ENCODE data around the gene MCM6.
A peak's percentile ranks its signal among the peaks of the same experiment; 100 is the strongest.

MCM6 gene

DNA sequence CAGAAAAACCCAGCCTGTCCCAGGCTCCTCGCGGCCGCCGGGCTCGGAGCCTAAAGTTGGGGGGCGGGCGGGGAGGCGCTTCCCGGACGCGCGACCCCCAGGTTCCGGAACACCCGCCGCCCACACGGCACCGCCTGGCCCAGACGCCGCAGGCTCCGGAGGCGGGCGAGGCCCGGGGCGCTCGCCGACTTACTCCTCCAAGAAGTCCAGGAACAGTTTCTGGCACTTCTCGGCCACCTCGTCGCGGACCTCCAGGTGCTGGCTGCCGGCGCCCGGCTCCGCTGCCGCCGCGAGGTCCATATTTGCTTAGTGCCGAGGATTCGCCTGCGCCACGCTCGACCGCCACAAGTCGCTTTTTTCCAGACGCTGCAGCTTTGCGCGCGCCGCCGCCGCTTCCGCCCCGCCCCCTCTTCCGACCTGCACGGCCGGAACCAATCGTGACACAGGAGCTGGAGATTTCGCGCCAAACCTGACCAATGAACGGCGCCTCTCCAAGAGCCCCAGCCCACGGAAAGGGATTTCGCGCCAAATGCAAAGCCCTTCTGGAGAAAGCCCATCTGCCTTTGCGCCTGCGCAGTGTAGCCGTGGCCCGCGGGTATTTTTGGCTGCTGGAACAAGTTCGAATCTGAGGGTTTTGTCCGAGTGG lies at the start of gene MCM6:
Gene MCM6 (minus strand): TSS at position 378 of the 646 bp plus-strand sequence. CDS start 78 bp downstream, at position 300.
- H3K4me3 ChIP-seq (ENCODE audit: low read length) = peak within 1 kb of the TSS; percentile 92
- no peak within 1 kb of the TSS for H3K27ac ChIP-seq (ENCODE audit: low read length)
- no peaks in the 10 kb centered on the region for H3K4me1 ChIP-seq (ENCODE audit: control insufficient read depth, insufficient read depth, low read length)
- peak; percentile 99 for DNase-seq (ENCODE audit: low read depth, low spot score)
- H3K9me3 ChIP-seq (ENCODE audit: control insufficient read depth, insufficient read depth, low read length) = no peaks in the 10 kb centered on the region
- no CpG with 5 or more reads among the region's 71 CpGs for WGBS (ENCODE audit: insufficient coverage, insufficient read length)
- peaks cover 6% of the 10 kb centered on the region; the same call in 1 of the 2 replicates for H3K36me3 ChIP-seq (ENCODE audit: control insufficient read depth, insufficient read depth, low read length)
- H3K27me3 ChIP-seq (ENCODE audit: control insufficient read depth, insufficient read depth, low read length) = no peaks in the 10 kb centered on the region

DNA sequence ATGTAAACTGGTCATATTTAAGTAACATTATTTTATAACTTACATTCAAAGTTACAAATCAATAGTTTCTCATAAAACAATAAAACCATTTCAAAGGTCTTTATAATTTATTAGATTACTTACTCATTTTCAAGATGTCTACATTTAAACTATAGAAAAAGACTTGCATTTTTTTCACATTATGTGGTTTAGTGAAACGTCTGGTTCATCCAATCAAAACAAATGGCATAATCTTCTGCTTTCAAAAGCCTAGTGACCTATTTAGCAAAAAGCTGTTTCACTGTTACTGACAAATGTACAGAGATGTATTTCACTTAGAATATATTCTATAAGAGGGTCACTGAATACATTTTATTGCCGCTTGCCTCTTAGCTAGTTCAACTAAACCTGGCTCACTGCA lies 49.3 kb upstream of the MCM6 start:
- Histone ChIP-seq H3K36me3 (ENCODE audit: control insufficient read depth, insufficient read depth, low read length) (no peaks in the 10 kb centered on the region; the same call in 1 of the 2 replicates), H3K27me3 (ENCODE audit: control insufficient read depth, insufficient read depth, low read length) (no peaks in the 10 kb centered on the region), H3K27ac (ENCODE audit: low read length) (no peak overlapping the region), H3K9me3 (ENCODE audit: control insufficient read depth, insufficient read depth, low read length) (no peaks in the 10 kb centered on the region), H3K4me1 (ENCODE audit: control insufficient read depth, insufficient read depth, low read length) (no peaks in the 10 kb centered on the region), H3K4me3 (ENCODE audit: low read length) (no peak overlapping the region)
- no peak for DNase-seq (ENCODE audit: low read depth, low spot score)
- no CpG with 5 or more reads among the region's 2 CpGs for WGBS (ENCODE audit: insufficient coverage, insufficient read length)

DNA sequence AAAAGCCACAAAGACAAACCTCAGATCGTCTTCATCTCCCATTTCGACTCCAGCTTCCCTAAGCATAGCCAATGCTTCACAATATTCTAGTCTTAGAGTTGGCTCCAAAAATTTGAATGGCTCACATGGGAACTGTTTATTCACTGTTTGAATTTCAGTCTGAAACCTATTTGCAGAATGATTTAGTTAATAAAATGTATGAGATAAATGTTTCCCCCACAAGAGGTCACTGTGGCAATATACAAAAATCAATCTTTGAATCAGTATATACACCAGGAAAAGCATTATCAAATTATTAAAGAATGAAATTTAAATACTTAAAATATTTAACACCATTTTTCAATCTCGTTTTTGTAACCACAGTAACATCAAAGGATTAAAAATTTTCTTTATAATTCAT lies 40.0 kb upstream of the MCM6 start:
- no peaks in the 10 kb centered on the region for H3K27me3 ChIP-seq (ENCODE audit: control insufficient read depth, insufficient read depth, low read length)
- H3K4me3 ChIP-seq (ENCODE audit: low read length) = no peak overlapping the region
- H3K4me1 ChIP-seq (ENCODE audit: control insufficient read depth, insufficient read depth, low read length) = no peaks in the 10 kb centered on the region
- no peaks in the 10 kb centered on the region for H3K9me3 ChIP-seq (ENCODE audit: control insufficient read depth, insufficient read depth, low read length)
- H3K36me3 ChIP-seq (ENCODE audit: control insufficient read depth, insufficient read depth, low read length) = no peaks in the 10 kb centered on the region
- 100% methylated on average over 1 of the region's 3 CpGs for WGBS (ENCODE audit: insufficient coverage, insufficient read length)
- no peak overlapping the region for H3K27ac ChIP-seq (ENCODE audit: low read length)
- no peak for DNase-seq (ENCODE audit: low read depth, low spot score)

GRCh38 chr2:135914485-135914884 lies 38.2 kb upstream of the MCM6 start:
- WGBS (ENCODE audit: insufficient coverage, insufficient read length) = no CpG with 5 or more reads among the region's 3 CpGs
- H3K27ac ChIP-seq (ENCODE audit: low read length) = no peak overlapping the region

GRCh38 chr2:135913727-135914365 lies 37.6 kb upstream of the MCM6 start:
- Histone ChIP-seq H3K36me3 (ENCODE audit: control insufficient read depth, insufficient read depth, low read length) (no peaks in the 10 kb centered on the region), H3K4me1 (ENCODE audit: control insufficient read depth, insufficient read depth, low read length) (no peaks in the 10 kb centered on the region), H3K27me3 (ENCODE audit: control insufficient read depth, insufficient read depth, low read length) (no peaks in the 10 kb centered on the region), H3K9me3 (ENCODE audit: control insufficient read depth, insufficient read depth, low read length) (no peaks in the 10 kb centered on the region), H3K4me3 (ENCODE audit: low read length) (no peak overlapping the region), H3K27ac (ENCODE audit: low read length) (no peak overlapping the region)
- WGBS (ENCODE audit: insufficient coverage, insufficient read length) = no CpG with 5 or more reads among the region's 5 CpGs
- no peak for DNase-seq (ENCODE audit: low read depth, low spot score)

More at GRCh38 chr2:135914485-135914884, 38.2 kb upstream of the MCM6 start:
- Histone ChIP-seq H3K27me3 (ENCODE audit: control insufficient read depth, insufficient read depth, low read length) (no peaks in the 10 kb centered on the region), H3K36me3 (ENCODE audit: control insufficient read depth, insufficient read depth, low read length) (no peaks in the 10 kb centered on the region), H3K4me3 (ENCODE audit: low read length) (no peak overlapping the region), H3K4me1 (ENCODE audit: control insufficient read depth, insufficient read depth, low read length) (no peaks in the 10 kb centered on the region), H3K9me3 (ENCODE audit: control insufficient read depth, insufficient read depth, low read length) (no peaks in the 10 kb centered on the region)
- no peak for DNase-seq (ENCODE audit: low read depth, low spot score)

DNA sequence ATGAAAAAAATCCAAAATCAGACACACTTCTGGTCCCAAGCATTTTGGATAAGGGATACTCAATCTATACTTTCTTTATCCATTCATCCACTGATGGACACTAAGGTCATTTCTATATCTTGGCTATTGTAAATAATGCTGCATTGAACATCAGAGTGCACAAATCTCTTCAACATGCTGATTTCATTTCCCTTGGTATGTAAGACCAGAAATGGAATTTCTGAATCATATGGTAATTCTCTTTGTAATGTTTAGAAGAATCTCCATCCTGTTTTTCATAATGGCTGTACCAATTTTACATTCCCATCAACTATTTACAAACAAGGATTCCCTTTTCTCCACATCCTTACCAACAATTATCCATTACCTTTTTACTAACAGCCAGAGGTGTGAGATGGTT lies 33.7 kb upstream of the MCM6 start:
- no peak overlapping the region for H3K27ac ChIP-seq (ENCODE audit: low read length)
- H3K4me3 ChIP-seq (ENCODE audit: low read length) = no peak overlapping the region
- DNase-seq (ENCODE audit: low read depth, low spot score) = no peak
- H3K27me3 ChIP-seq (ENCODE audit: control insufficient read depth, insufficient read depth, low read length) = no peaks in the 10 kb centered on the region
- H3K36me3 ChIP-seq (ENCODE audit: control insufficient read depth, insufficient read depth, low read length) = no peaks in the 10 kb centered on the region
- H3K9me3 ChIP-seq (ENCODE audit: control insufficient read depth, insufficient read depth, low read length) = no peaks in the 10 kb centered on the region
- no peaks in the 10 kb centered on the region for H3K4me1 ChIP-seq (ENCODE audit: control insufficient read depth, insufficient read depth, low read length)

DNA sequence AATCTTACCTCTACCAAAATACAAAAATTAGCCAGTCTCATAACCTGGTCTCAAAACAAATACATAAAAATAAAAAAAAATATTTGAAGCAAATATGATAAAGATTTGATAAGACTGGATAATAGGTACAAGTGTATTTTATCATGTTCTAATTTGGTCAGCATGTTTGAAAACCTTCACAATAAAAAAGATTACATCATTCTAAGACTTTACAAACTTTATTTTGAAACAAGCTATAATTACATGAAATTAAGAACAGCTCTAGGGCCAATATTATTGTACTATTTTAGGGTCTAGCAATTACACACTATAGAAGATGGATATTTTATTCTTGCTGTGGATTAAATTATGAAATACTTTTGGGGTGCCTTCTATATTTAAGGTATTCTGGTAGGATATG lies 29.4 kb upstream of the MCM6 start:
- Histone ChIP-seq H3K4me1 (ENCODE audit: control insufficient read depth, insufficient read depth, low read length) (no peaks in the 10 kb centered on the region), H3K36me3 (ENCODE audit: control insufficient read depth, insufficient read depth, low read length) (no peaks in the 10 kb centered on the region), H3K4me3 (ENCODE audit: low read length) (no peak overlapping the region), H3K9me3 (ENCODE audit: control insufficient read depth, insufficient read depth, low read length) (no peaks in the 10 kb centered on the region), H3K27ac (ENCODE audit: low read length) (no peak overlapping the region), H3K27me3 (ENCODE audit: control insufficient read depth, insufficient read depth, low read length) (no peaks in the 10 kb centered on the region)
- DNase-seq (ENCODE audit: low read depth, low spot score) = no peak

DNA sequence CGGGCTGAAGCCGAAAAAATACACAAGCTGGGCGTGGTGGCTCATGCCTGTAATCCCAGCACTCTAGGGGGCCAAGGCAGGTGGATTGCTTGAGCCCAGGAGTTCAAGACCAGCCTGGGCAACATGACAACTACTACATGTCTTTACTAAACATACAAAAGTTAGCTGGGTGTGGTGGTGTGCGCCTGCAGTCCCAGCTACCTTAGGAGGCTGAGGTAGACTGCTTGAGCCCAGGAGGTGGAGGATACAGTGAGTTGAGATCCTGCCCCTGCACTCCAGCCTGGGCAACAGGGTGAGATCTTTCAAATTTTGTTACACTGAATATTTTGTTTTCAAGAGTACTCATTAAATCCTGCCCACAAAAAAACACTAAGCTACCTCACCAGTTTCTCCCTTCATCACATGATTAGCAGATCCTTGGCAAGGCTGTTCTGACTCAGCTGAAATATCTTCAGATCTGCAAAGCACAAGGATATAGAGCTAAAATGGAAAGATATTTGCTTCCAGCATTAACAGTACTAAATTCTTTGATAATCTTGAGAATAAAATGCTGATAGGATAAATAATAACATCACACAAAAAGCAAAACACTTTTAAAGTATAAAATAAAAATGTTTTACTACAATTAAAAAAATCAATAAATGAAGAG lies 28.2 kb upstream of the MCM6 start:
- H3K4me1 ChIP-seq (ENCODE audit: control insufficient read depth, insufficient read depth, low read length) = no peaks in the 10 kb centered on the region
- DNase-seq (ENCODE audit: low read depth, low spot score) = no peak
- no CpG with 5 or more reads among the region's 4 CpGs for WGBS (ENCODE audit: insufficient coverage, insufficient read length)
- H3K36me3 ChIP-seq (ENCODE audit: control insufficient read depth, insufficient read depth, low read length) = no peaks in the 10 kb centered on the region
- H3K27me3 ChIP-seq (ENCODE audit: control insufficient read depth, insufficient read depth, low read length) = no peaks in the 10 kb centered on the region
- no peaks in the 10 kb centered on the region for H3K9me3 ChIP-seq (ENCODE audit: control insufficient read depth, insufficient read depth, low read length)
- H3K27ac ChIP-seq (ENCODE audit: low read length) = no peak overlapping the region
- H3K4me3 ChIP-seq (ENCODE audit: low read length) = no peak overlapping the region

- Histone ChIP-seq H3K27ac (ENCODE audit: low read length) (no peak overlapping the region), H3K4me3 (ENCODE audit: low read length) (no peak overlapping the region), H3K4me1 (ENCODE audit: control insufficient read depth, insufficient read depth, low read length) (no peaks in the 10 kb centered on the region), H3K27me3 (ENCODE audit: control insufficient read depth, insufficient read depth, low read length) (no peaks in the 10 kb centered on the region), H3K9me3 (ENCODE audit: control insufficient read depth, insufficient read depth, low read length) (no peaks in the 10 kb centered on the region), H3K36me3 (ENCODE audit: control insufficient read depth, insufficient read depth, low read length) (no peaks in the 10 kb centered on the region)
- no CpG with 5 or more reads among the region's 3 CpGs for whole genome bisulfite sequencing (ENCODE audit: insufficient coverage, insufficient read length)
- DNase-seq (ENCODE audit: low read depth, low spot score) = no peak
These were observed 27.4 kb upstream of the MCM6 start for GRCh38 chr2:135903650-135904049.

DNA sequence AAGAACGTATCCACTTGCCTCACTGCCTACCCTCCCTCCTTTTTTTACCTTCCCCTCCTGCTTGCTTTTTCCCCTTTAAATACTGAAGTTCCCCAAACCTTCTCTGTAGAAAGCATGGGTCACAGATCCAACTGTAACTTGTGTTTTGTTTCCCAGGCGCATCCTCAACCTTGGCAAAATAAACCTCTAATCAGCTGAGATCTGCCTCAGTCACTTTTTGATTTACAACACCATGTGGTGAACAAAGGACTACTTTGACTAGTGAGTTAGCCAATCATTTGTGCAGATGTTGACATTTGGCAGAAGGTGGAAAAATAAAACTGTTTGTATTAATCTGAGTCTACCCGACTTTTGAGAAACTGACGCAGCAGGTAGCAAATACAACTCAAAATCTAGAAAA lies 23.3 kb upstream of the MCM6 start:
- Histone ChIP-seq H3K9me3 (ENCODE audit: control insufficient read depth, insufficient read depth, low read length) (no peaks in the 10 kb centered on the region), H3K27ac (ENCODE audit: low read length) (no peak overlapping the region), H3K36me3 (ENCODE audit: control insufficient read depth, insufficient read depth, low read length) (no peaks in the 10 kb centered on the region), H3K4me1 (ENCODE audit: control insufficient read depth, insufficient read depth, low read length) (no peaks in the 10 kb centered on the region), H3K4me3 (ENCODE audit: low read length) (no peak overlapping the region), H3K27me3 (ENCODE audit: control insufficient read depth, insufficient read depth, low read length) (no peaks in the 10 kb centered on the region)
- no CpG with 5 or more reads among the region's 4 CpGs for WGBS (ENCODE audit: insufficient coverage, insufficient read length)
- no peak for DNase-seq (ENCODE audit: low read depth, low spot score)
